Testis (tissue), 2 donors: ENCODE measurements around the gene SRL.

Experiments
- POLR2A ChIP-seq: fragments of 450-650 bp; IDR thresholded peaks from one replicate; pipeline ENCODE4 v1.6.1; 2017; ENCODE audit warnings: antibody characterized with exemption, mild to moderate bottlenecking, moderate library complexity
- TF ChIP-seq, protein P1 (sequence below), 3 experiments: fragments of 450-650 bp in 2 of 3; fragments of 200-600 bp in 1 of 3; sonication (generic) in 1 of 3; IDR thresholded peaks; one replicate each; pipeline ENCODE4 v1.5.1; 2016 to 2019; ENCODE audit warnings: antibody characterized with exemption in 3 of 3, mild to moderate bottlenecking in 2 of 3, moderate library complexity in 1 of 3

DNA sequence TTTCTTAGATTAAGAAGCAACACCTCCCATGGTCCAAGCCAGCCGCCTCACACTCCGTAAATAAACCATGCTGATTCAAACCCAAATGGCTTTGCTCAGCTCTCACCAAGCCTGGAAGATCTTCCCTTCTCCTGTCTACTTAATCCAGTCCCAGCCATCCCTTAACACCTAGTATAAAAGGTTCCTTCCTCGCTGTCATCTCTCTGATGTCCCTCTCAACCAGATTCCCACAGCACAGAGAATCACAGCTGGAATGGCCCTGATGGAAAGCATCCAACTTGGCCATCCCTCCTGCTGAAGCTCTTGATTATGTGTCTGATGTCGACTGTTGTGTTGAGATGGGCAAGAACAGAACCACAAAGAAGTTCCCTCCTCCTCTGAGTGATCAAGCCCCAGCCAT is 75.1 kb downstream of the SRL start:
- TF ChIP-seq, protein P1, sequence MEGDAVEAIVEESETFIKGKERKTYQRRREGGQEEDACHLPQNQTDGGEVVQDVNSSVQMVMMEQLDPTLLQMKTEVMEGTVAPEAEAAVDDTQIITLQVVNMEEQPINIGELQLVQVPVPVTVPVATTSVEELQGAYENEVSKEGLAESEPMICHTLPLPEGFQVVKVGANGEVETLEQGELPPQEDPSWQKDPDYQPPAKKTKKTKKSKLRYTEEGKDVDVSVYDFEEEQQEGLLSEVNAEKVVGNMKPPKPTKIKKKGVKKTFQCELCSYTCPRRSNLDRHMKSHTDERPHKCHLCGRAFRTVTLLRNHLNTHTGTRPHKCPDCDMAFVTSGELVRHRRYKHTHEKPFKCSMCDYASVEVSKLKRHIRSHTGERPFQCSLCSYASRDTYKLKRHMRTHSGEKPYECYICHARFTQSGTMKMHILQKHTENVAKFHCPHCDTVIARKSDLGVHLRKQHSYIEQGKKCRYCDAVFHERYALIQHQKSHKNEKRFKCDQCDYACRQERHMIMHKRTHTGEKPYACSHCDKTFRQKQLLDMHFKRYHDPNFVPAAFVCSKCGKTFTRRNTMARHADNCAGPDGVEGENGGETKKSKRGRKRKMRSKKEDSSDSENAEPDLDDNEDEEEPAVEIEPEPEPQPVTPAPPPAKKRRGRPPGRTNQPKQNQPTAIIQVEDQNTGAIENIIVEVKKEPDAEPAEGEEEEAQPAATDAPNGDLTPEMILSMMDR (IDR thresholded peaks at IDR 0.05), result no peak
- no peak for TF ChIP-seq POLR2A
